ENCODE measurements around the gene NF1. TPM values are rescaled to one million over a fixed set of nuclear protein-coding genes. Genes with fewer than 3 reads are reported as not detected.
"Not testable (repeated sequence)": the region's sequence is repeated elsewhere in the genome, so short reads cannot be mapped to it uniquely, and the experiment has no call there.

Gene NF1
- total RNA-seq, 1 experiment from 2014 or later = 60.2 TPM

DNA sequence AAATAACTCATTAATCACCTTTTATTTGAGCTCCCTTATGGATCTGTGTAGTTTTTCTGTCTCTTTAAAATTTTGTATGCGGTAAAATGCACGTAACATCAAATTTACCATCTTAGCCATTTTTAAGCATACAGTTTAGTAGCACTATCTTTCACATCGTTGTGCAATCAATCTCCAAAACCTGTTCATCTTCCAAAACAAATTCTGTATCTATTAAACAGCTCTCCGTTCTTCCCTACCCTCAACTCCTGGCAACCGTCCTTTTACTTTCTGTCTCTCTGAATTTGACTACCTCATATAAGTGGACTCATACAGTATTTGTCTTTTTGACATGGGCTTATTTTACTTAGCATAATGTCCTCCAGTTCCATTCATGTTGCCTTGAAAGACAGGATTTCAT is 100.5 kb downstream of the NF1 start:
- peaks cover 7% of the 10 kb centered on the region for H3K4me1 Mint-ChIP-seq (ENCODE audit: insufficient read depth, unreplicated experiment)
- intact Hi-C loops (cut with micrococcal nuclease) = no loop called here
- no peaks in the 10 kb centered on the region for H3K27me3 Mint-ChIP-seq (ENCODE audit: insufficient read depth, unreplicated experiment)
- H3K4me3 Mint-ChIP-seq (ENCODE audit: unreplicated experiment) = no peak overlapping the region
- H3K27ac Mint-ChIP-seq (ENCODE audit: low read depth, unreplicated experiment) = no peak overlapping the region
- peaks cover 37% of the 10 kb centered on the region for H3K36me3 Mint-ChIP-seq (ENCODE audit: insufficient read depth, unreplicated experiment)
- ChIA-PET POLR2A (interaction anchor here (0.8 to 0.9 kb wide), 2 partner anchors 17 to 1196 kb away, joined by 3 read pairs; no protein-coding TSS in a partner anchor), CTCF (interaction anchor here (0.6 kb wide), 1 partner anchor 322 kb away, joined by 3 read pairs; no protein-coding TSS in a partner anchor)
- no TSS peak for BruUV-seq (replicated peaks)
- TF ChIP-seq, protein P1, sequence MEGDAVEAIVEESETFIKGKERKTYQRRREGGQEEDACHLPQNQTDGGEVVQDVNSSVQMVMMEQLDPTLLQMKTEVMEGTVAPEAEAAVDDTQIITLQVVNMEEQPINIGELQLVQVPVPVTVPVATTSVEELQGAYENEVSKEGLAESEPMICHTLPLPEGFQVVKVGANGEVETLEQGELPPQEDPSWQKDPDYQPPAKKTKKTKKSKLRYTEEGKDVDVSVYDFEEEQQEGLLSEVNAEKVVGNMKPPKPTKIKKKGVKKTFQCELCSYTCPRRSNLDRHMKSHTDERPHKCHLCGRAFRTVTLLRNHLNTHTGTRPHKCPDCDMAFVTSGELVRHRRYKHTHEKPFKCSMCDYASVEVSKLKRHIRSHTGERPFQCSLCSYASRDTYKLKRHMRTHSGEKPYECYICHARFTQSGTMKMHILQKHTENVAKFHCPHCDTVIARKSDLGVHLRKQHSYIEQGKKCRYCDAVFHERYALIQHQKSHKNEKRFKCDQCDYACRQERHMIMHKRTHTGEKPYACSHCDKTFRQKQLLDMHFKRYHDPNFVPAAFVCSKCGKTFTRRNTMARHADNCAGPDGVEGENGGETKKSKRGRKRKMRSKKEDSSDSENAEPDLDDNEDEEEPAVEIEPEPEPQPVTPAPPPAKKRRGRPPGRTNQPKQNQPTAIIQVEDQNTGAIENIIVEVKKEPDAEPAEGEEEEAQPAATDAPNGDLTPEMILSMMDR (IDR thresholded peaks at IDR 0.05; ENCODE audit: unreplicated experiment) = no peak
- H3K9me3 Mint-ChIP-seq (ENCODE audit: unreplicated experiment) = no peaks in the 10 kb centered on the region
- DNase-seq (ENCODE audit: unreplicated experiment) = no peak

DNA sequence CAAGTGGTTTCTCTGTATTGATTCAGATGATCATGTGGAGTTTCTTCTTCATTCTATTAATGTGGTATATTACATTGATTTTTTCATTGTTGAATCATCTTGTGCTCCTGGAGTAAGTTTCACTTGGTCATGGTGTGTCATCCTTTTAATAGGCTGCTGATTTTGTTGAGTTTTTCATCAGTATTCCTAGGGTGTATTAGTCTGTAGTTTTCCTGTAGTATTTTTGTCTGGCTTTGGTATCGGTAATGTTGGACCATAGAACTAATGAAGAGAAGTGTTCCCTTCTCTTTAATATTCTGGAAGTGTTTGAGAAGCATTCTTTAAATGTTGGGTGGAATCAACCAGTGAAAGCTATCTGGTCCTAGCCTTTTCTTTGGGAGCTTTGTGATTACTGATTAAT is 103.2 kb downstream of the NF1 start:
- no peak overlapping the region for H3K27ac Mint-ChIP-seq (ENCODE audit: low read depth, unreplicated experiment)
- ChIA-PET POLR2A (interaction anchor here (0.6 to 0.9 kb wide), 4 partner anchors 21 to 230 kb away, joined by 3 read pairs; no protein-coding TSS in a partner anchor), CTCF (interaction anchor here (0.6 to 1.2 kb wide), 4 partner anchors 18 to 162 kb away, joined by 3 to 4 read pairs (median 4); no protein-coding TSS in a partner anchor)
- H3K27me3 Mint-ChIP-seq (ENCODE audit: insufficient read depth, unreplicated experiment) = no peaks in the 10 kb centered on the region
- H3K9me3 Mint-ChIP-seq (ENCODE audit: unreplicated experiment) = no peaks in the 10 kb centered on the region
- TF ChIP-seq, protein P1 (IDR thresholded peaks at IDR 0.05; ENCODE audit: unreplicated experiment) = no peak
- H3K4me1 Mint-ChIP-seq (ENCODE audit: insufficient read depth, unreplicated experiment) = peaks cover 7% of the 10 kb centered on the region
- H3K4me3 Mint-ChIP-seq (ENCODE audit: unreplicated experiment) = no peak overlapping the region
- H3K36me3 Mint-ChIP-seq (ENCODE audit: insufficient read depth, unreplicated experiment) = peaks cover 32% of the 10 kb centered on the region
- no TSS peak for BruUV-seq (replicated peaks)
- intact Hi-C loops (cut with micrococcal nuclease) = no loop called here
- no peak for DNase-seq (ENCODE audit: unreplicated experiment)

DNA sequence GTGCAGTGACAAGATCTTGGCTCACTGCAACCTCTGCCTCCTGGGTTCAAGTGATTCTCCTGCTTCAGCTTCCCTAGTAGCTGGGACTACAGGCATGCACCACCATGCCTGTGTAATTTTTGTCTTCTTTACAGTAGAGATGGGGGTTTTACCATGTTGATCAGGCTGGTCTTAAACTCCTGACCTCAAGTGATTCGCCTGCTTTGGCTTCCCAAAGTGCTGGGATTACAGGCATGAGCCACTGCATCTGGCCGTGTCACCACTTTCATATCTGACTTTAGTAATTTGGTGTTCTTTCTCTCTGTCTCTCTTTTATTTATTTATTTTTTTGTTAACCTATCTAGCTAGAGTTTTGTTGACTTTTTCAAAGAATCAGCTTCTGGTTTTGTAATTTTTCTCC is 103.9 kb downstream of the NF1 start:
- peaks cover 31% of the 10 kb centered on the region for H3K36me3 Mint-ChIP-seq (ENCODE audit: insufficient read depth, unreplicated experiment)
- POLR2A ChIA-PET = interaction anchor here (0.6 to 1.0 kb wide), 4 partner anchors 9 to 230 kb away, joined by 3 to 4 read pairs (median 3); no protein-coding TSS in a partner anchor
- H3K27ac Mint-ChIP-seq (ENCODE audit: low read depth, unreplicated experiment); intact Hi-C loops (cut with micrococcal nuclease); H3K27me3 Mint-ChIP-seq (ENCODE audit: insufficient read depth, unreplicated experiment); DNase-seq (ENCODE audit: unreplicated experiment); H3K4me1 Mint-ChIP-seq (ENCODE audit: insufficient read depth, unreplicated experiment); H3K9me3 Mint-ChIP-seq (ENCODE audit: unreplicated experiment); BruUV-seq (replicated peaks); H3K4me3 Mint-ChIP-seq (ENCODE audit: unreplicated experiment): not testable (repeated sequence)
- CTCF ChIA-PET = interaction anchor here (1.2 kb wide), 1 partner anchor 17 kb away, joined by 4 read pairs; no protein-coding TSS in a partner anchor

DNA sequence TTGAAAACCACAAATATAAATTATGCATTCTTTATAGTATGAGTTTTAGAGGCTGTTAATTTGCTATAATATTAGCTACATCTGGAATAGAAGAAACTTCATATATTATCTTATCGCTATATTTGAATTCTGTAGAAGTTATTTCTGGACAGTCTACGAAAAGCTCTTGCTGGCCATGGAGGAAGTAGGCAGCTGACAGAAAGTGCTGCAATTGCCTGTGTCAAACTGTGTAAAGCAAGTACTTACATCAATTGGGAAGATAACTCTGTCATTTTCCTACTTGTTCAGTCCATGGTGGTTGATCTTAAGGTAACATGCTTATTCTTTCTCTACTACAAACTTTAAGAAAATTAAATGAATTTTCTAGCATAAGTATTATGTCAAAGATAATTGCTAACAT is 105.5 kb downstream of the NF1 start:
- ChIA-PET POLR2A (interaction anchor here (0.6 kb wide), 1 partner anchor 314 kb away, joined by 3 read pairs; no protein-coding TSS in a partner anchor), CTCF (interaction anchor here (0.8 kb wide), 1 partner anchor 10 kb away, joined by 4 read pairs; no protein-coding TSS in a partner anchor)
- Mint-ChIP-seq H3K27me3 (ENCODE audit: insufficient read depth, unreplicated experiment) (no peaks in the 10 kb centered on the region), H3K4me1 (ENCODE audit: insufficient read depth, unreplicated experiment) (peaks cover 7% of the 10 kb centered on the region), H3K4me3 (ENCODE audit: unreplicated experiment) (no peak overlapping the region), H3K36me3 (ENCODE audit: insufficient read depth, unreplicated experiment) (peaks cover 31% of the 10 kb centered on the region), H3K27ac (ENCODE audit: low read depth, unreplicated experiment) (no peak overlapping the region), H3K9me3 (ENCODE audit: unreplicated experiment) (no peaks in the 10 kb centered on the region)
- DNase-seq (ENCODE audit: unreplicated experiment) = no peak
- no TSS peak for BruUV-seq (replicated peaks)
- intact Hi-C loops (cut with micrococcal nuclease) = no loop called here
- TF ChIP-seq, protein P1 (IDR thresholded peaks at IDR 0.05; ENCODE audit: unreplicated experiment) = no peak

All from MCF 10A (cell line).